ENCODE measurements around the gene PLS1.

The PLS1 gene

DNA sequence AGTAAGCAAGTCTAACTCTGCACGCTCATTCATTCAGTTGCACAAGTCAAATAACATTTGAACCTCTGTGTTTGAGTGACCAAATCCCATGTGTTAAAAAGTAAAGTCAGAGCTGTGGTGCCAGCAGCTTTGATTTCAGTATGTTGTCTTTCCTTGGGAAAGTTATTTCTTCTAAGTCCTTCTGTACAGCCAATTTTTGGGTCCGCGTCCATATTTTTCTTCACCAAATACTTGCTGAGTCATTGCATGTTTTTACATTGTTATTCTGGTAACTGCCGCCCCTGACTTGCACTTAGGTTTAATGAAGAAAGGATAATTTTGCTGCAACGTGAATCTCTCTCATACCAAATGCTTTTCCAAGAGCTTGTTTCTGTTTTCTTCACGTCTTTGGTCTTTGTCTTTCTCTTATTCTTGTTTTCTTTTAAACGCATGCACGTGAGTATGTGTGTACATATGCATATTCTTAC is 56.7 kb downstream of the PLS1 start:
- TF ChIP-seq, protein P1, sequence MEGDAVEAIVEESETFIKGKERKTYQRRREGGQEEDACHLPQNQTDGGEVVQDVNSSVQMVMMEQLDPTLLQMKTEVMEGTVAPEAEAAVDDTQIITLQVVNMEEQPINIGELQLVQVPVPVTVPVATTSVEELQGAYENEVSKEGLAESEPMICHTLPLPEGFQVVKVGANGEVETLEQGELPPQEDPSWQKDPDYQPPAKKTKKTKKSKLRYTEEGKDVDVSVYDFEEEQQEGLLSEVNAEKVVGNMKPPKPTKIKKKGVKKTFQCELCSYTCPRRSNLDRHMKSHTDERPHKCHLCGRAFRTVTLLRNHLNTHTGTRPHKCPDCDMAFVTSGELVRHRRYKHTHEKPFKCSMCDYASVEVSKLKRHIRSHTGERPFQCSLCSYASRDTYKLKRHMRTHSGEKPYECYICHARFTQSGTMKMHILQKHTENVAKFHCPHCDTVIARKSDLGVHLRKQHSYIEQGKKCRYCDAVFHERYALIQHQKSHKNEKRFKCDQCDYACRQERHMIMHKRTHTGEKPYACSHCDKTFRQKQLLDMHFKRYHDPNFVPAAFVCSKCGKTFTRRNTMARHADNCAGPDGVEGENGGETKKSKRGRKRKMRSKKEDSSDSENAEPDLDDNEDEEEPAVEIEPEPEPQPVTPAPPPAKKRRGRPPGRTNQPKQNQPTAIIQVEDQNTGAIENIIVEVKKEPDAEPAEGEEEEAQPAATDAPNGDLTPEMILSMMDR (IDR thresholded peaks at IDR 0.05; ENCODE audit: low read depth, low read length, missing control alignments): no peak
- DNase-seq (ENCODE audit: low read depth): no peak
- in situ Hi-C loops (cut with HindIII; ENCODE audit: low sequenced_read_pairs): no loop called here
- H3K4me3 ChIP-seq (ENCODE audit: low read depth, low read length): no peak overlapping the region

- TF ChIP-seq, protein P1 (IDR thresholded peaks at IDR 0.05; ENCODE audit: low read depth, low read length, missing control alignments): no peak
- in situ Hi-C loops (cut with HindIII; ENCODE audit: low sequenced_read_pairs): no loop called here
- DNase-seq (ENCODE audit: low read depth): no peak
- H3K4me3 ChIP-seq (ENCODE audit: low read depth, low read length): no peak overlapping the region
Observed at GRCh38 chr3:142656575-142656974, 60.4 kb downstream of the PLS1 start.

DNA sequence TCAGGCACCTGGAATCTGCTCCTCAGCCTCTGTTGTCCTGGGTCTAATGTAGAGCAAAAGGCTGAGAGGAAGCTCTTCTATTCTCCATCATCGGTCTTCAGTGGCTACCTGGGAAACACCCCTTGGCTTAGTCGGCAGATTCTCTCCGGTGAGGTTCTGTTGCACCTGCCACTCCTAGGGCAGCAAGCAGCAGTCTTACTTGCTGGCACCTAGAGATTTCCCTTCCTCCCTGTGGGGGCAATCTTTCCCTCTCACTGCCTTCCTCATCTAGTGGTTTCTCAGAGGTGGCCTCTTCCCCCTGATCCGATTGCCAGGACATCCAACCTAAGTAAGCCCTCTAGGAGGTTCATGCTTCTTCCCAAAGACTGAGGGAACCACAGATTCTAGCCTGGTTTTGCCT is 60.8 kb downstream of the PLS1 start:
- H3K4me3 ChIP-seq (ENCODE audit: low read depth, low read length): no peak overlapping the region
- in situ Hi-C loops (cut with HindIII; ENCODE audit: low sequenced_read_pairs): no loop called here
- TF ChIP-seq, protein P1 (IDR thresholded peaks at IDR 0.05; ENCODE audit: low read depth, low read length, missing control alignments): no peak
- DNase-seq (ENCODE audit: low read depth): no peak

GRCh38 chr3:142660383-142660782 is 64.2 kb downstream of the PLS1 start:
- no peak for DNase-seq (ENCODE audit: low read depth)
- in situ Hi-C loops (cut with HindIII; ENCODE audit: low sequenced_read_pairs): no loop called here
- TF ChIP-seq, protein P1 (IDR thresholded peaks at IDR 0.05; ENCODE audit: low read depth, low read length, missing control alignments): no peak

GRCh38 chr3:142660893-142661292 is 64.7 kb downstream of the PLS1 start:
- TF ChIP-seq, protein P1 (IDR thresholded peaks at IDR 0.05; ENCODE audit: low read depth, low read length, missing control alignments): no peak
- no peak overlapping the region for H3K4me3 ChIP-seq (ENCODE audit: low read depth, low read length)
- no peak for DNase-seq (ENCODE audit: low read depth)
- in situ Hi-C loops (cut with HindIII; ENCODE audit: low sequenced_read_pairs): no loop called here

More at GRCh38 chr3:142660383-142660782, 64.2 kb downstream of the PLS1 start:
- H3K4me3 ChIP-seq (ENCODE audit: low read depth, low read length): no peak overlapping the region

DNA sequence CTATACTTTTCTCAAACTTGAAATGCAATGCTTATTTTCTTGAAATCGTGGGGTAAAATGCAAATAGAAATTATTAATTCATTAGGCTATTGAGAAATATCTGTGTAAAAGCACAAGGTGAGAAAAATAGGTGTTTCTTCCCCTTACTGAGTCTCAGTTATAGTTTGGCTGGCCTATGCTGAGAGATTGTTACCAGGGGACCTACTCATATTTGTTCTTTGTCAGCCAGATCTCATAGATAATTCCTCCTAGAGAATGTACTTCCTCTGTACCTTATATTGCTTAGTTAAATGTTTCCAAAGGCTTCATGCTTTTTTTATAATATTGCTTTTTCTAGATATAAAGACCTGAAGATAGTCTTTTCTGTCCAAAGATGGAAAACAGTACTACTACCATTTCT is 67.7 kb downstream of the PLS1 start:
- TF ChIP-seq, protein P1 (IDR thresholded peaks at IDR 0.05; ENCODE audit: low read depth, low read length, missing control alignments): no peak
- in situ Hi-C loops (cut with HindIII; ENCODE audit: low sequenced_read_pairs): no loop called here
- DNase-seq (ENCODE audit: low read depth): no peak
- H3K4me3 ChIP-seq (ENCODE audit: low read depth, low read length): no peak overlapping the region

DNA sequence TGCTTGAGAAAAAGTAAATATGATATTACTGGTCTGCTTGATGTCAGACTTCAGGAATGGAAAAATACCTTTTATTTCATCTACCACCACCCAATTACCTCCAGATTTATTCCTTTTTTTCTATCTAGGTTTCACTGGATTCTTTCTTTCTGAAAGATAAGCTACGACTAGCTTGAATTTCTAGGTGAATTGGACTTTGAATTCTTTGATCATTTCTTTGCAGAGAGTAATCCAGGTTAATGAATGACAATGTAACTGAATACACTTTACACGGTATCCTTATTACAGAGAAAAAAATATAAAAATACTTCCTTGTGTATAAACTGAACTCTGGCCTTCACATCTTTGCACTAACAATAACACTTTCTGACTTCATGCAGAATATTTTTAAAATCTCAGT is 68.1 kb downstream of the PLS1 start:
- DNase-seq (ENCODE audit: low read depth): no peak
- TF ChIP-seq, protein P1 (IDR thresholded peaks at IDR 0.05; ENCODE audit: low read depth, low read length, missing control alignments): no peak
- no peak overlapping the region for H3K4me3 ChIP-seq (ENCODE audit: low read depth, low read length)
- in situ Hi-C loops (cut with HindIII; ENCODE audit: low sequenced_read_pairs): no loop called here

Data from astrocyte of the cerebellum (primary cell).